ENCODE measurements around the gene ZNF784.

The ZNF784 gene

DNA sequence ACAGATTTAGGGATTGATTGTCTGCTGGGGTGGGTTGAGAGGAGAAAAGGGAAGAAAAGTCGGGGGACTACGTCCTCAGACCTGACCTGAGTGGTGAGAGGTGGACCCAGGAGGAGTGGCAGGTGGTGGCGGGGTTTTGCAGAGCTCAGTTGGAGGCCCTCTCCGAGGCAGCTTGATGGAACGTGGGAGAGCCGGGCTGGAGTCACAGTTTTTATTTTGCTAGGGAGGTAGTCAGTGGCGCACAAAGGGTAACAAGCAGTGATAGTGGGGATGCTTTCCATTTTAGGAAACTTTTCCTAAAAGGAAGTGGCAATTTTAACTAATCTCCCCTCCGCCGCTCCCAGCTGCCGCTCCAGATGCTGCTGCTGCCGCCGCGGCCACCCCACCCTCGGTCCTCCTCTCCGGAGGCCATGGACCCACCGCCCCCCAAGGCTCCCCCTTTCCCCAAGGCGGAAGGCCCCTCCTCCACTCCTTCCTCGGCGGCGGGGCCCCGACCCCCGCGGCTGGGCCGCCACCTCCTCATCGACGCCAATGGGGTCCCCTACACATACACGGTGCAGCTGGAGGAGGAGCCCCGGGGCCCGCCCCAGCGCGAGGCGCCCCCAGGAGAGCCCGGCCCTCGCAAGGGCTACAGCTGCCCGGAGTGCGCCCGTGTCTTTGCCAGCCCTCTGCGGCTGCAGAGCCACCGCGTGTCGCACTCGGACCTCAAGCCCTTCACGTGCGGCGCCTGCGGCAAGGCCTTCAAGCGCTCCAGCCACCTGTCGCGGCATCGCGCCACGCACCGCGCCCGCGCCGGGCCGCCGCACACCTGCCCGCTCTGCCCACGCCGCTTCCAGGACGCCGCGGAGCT, 18.0 kb upstream of the ZNF784 start:
- DNase-seq (ENCODE audit: extremely low read depth, low read depth), result no peak
- TF ChIP-seq CTCF (IDR thresholded peaks at IDR 0.05; ENCODE audit: low read depth, low read length), result no peak

DNA sequence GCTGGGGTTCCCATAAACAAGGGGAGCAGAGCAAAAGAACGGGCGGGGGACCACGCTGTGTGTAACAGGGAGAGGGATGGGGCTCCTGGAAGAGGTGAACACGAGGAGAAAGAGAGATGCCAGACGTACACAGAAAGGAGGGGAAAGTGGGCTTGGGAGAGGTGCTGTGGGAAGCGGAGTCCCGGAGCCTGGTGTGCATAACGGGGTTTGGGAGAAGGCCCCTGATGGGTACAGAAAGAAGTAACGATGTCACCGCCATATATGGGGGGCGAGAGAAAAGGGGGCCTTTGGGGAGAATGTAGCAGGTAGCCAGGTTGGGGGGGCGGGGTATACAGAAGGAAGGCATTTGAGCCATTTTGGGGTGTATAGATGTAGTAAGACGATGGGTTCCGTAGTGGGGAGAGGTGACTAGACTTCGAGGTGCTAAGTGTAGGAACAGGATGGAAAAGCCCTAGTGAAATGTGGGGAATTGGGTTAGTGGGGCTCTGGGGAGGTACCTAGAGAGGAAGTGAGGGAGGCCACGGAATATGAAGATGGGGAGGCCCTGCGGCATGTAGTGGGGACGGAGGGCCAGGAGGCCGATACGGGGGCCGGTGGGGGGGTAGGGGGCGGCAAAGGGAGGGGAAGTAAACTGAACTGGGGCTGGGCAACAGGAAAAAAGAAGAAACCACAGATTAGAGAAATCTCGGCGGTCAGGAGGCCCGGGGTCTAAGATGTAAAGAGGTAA, 17.2 kb upstream of the ZNF784 start:
- no peak for TF ChIP-seq CTCF (IDR thresholded peaks at IDR 0.05; ENCODE audit: low read depth, low read length)
- no peak for DNase-seq (ENCODE audit: extremely low read depth, low read depth)

DNA sequence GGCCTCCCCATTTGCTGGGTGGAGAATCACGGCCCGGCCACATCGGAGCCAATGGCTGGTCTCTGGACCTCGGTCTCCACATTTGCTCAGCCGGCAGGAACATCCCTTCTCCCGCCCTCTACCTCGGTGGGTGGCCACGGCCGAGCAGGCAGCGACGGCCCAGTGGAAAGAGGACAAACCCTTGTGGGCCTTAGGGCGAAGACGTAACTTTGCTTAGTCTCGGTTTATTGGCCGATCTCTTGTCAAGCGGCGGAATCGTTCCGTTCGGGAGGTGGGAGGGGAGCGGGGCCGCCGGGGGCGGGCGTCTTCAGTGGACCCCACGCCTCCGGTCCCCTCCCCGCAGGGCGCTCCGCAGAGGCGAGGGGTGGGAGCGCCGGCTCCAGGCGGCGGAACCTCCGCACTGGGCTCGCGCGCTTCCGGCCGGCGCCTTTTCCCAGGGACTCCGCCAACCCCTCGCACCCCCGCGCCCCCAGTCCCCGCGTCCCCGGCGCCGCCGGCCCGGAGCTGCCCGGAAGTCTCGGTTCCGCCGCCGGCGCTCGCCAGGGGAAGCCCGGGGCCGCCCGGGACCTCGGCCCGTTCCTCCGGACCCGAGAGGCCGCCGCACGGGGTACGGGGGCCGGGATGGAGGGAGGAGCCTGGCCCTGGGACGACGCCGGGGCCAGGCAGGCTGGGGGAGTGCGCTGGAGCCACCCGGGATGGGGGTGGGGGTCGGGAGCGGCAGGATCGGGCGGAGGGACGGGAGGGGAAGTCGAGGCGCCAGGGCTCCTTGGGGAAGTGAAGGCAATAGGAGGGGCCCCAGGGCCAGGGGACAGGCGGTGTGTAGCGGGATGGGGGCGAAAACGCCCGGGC, 16.4 kb upstream of the ZNF784 start, which contains the start of gene ZNF580:
ZNF580 (plus strand) TSS at position 426 of the 849 bp plus-strand sequence. CDS start 1,507 bp downstream, outside the sequence.
- peak; percentile 38 for DNase-seq (ENCODE audit: extremely low read depth, low read depth)
- no peak for TF ChIP-seq CTCF (IDR thresholded peaks at IDR 0.05; ENCODE audit: low read depth, low read length)

DNA sequence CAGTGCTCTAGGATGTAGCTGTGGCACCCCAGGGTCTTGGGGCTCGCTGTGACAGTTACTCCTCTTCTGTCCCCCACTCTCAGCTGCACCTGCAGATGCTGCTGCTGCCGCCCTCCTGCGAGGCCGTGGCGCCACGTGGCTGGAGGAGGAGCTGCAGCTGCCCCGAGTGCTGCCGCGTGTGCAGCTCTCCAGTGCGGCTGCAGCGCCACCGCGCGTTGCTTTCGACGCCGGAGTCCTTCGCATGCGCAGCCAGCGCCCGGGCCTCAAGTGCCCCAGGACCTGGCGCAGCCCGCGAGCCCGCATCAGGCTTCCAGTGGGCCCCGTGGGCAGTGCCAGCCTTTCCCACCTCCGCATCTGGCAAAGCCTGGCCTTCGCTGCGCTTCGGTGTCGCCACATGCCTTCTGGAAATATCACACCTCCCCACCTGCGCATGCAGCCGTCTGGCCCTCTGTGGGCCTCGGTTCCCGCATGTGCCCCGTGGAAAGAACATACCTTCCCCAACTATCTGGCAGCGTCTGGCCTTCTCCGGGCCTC, 15.7 kb upstream of the ZNF784 start:
- peak; percentile 51 for TF ChIP-seq CTCF (IDR thresholded peaks at IDR 0.05; ENCODE audit: low read depth, low read length)

DNA sequence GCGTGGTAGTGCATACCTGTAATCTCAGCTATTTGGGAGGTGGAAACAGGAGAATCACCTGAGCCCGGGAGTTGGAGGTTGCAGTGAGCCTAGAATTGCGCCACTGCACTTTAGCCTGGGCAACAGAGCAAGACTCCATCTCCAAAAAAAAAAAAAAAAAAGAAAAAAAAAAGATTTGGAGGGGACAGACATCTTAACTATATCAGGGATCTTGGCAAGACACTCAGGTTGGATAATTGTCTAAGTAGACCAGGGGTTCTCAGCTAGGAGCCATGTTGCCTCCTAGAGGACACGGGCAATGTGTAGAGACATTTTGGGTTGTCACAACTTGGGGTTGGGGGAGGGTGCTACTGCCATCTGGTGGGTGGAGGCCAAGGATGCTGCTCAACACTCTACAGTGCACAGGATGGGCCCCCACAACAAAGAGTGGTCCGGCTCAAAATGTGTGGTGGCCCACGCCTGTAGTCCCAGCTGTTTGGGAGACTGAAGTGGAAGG, 14.5 kb upstream of the ZNF784 start:
- no peak for DNase-seq (ENCODE audit: extremely low read depth, low read depth)
- peak; percentile 42 for TF ChIP-seq CTCF (IDR thresholded peaks at IDR 0.05; ENCODE audit: low read depth, low read length)

More for the DNA sequence above, 15.7 kb upstream of the ZNF784 start:
- DNase-seq (ENCODE audit: extremely low read depth, low read depth), result no peak

DNA sequence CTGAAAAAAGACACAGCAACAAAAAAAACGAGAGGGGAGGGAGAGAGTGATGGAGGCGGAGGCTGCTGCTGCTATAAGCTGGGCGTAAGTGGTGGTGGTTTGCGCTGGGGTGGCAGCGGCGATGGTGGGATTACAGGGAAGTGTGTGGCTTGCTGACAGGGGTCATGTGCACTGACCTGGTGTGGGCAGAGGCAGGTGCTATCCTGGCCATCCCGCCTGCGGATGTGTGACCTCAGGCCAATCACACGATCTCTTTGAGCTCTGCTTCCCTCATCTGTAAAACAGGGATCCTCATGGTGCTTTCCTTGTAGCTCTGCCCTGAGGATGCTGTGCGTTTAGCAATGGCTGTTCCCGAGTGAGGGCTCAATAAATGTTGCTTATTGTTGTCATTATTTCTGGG, 13.2 kb upstream of the ZNF784 start:
- no peak for DNase-seq (ENCODE audit: extremely low read depth, low read depth)

More for the DNA sequence above, 13.2 kb upstream of the ZNF784 start:
- TF ChIP-seq CTCF (IDR thresholded peaks at IDR 0.05; ENCODE audit: low read depth, low read length), result no peak
